NCI-H524 (cell line): ENCODE measurements around the gene ATP8A1.
A peak's percentile ranks its signal among the peaks of the same experiment; 100 is the strongest.
"Not testable (repeated sequence)": the region's sequence is repeated elsewhere in the genome, so short reads cannot be mapped to it uniquely, and the experiment has no call there.

Source experiments
- DNase-seq, 2 experiments: peaks; one replicate each; lab custom pipeline; 2025; lab: John Stamatoyannopoulos, UW

The ATP8A1 gene

DNA sequence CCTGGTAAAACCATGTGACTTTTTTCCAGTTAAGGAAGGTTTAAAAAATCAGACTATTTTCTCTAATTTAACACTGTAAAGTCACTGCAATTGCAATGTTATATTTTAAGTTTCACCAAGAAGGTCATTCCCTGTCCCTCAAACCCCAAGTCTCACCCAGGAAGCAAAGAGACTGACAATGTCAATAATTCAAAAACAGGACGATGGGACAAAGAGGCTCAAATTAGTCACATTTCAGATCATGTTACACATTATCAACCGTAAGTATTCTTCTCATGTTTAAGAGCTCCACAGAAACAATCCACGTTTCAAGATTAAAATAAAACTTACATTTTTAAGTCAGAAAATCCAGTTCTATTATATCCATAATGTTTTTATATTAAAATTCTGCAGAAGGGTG lies 246.5 kb downstream of the ATP8A1 start:
- DNase-seq = no peak

DNA sequence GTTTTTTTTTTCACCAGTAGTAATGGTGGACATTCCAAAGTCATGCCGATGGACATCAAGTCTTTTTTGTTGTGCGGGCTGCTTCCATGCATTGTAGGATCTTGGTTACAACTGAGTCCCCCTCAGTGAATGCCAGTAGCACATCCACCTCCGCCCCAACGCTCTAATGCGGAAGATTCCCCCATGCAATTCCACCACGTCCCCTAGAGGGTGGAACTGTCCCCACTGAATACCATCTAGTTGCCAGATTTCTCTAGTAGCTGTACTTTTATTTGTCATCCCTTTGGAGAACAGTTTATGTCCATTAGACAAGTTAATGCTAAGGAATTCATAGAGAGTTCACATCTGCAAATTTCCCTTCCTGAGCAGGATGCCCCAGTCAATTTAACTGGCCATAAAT lies 252.9 kb downstream of the ATP8A1 start:
- DNase-seq = no peak

DNA sequence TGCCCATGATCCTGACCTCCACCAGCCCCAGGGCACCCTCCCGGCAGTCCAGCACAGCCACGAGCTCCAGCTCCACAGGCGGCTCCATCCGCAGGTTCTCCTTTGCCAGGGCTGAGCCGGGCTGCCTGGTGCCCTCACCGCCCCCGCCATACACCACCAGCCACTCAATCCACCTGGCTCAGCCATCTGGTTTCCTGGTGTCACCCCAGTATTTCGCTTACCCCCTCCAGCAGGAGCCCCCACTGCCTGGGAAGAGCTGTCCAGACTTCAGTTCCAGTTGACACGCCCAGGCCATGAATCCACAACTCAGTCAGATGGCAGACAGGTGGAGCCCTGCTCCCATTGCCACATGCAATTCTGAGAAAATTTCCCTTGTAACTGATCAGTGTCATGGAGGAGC lies 255.7 kb downstream of the ATP8A1 start:
- DNase-seq = peak in 1 of 2 experiments; percentile 28

DNA sequence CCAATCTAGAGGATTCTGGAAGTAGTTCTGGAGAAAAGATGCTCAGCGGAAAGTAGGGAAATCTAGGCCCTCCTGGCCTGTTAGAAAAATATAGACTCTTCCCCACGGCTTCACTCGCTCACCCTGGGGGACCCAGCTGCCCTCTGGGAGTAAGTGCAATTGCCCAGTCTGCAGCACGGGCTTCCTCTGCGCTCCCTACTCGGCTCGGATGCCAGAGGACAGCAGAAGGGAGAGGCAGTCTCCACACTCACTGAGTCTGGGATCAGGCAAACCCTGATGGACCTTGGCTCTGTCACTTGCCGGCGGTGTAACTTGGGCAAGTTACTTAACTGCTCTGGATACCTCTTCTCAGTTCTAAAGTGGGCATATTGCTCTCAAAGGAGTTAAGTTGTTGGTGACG lies 257.5 kb downstream of the ATP8A1 start:
- no peak for DNase-seq

DNA sequence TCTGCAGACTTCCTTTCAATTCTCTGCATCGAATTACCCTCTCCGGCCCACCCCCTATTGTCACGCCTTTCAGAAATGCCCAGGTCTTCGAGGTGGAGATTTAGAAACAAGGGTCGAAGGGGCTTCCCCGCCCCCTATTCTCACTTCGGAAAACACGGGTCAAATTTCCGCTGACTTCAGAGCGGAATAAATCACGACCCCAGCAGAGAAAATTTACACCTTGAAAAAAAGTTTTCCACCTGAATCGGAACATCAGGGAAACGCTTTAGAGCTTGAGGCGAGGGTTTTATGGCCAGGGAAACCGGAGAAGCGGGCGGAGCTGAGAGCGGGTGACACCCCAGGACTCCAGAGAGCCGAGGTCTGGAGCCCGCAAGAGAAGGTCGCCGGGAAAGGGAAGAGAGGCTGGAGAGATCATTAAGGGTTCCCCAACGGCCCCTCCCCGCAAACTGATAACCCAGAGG lies 258.0 kb downstream of the ATP8A1 start:
- peak in 1 of 2 experiments; percentile 30 for DNase-seq

DNA sequence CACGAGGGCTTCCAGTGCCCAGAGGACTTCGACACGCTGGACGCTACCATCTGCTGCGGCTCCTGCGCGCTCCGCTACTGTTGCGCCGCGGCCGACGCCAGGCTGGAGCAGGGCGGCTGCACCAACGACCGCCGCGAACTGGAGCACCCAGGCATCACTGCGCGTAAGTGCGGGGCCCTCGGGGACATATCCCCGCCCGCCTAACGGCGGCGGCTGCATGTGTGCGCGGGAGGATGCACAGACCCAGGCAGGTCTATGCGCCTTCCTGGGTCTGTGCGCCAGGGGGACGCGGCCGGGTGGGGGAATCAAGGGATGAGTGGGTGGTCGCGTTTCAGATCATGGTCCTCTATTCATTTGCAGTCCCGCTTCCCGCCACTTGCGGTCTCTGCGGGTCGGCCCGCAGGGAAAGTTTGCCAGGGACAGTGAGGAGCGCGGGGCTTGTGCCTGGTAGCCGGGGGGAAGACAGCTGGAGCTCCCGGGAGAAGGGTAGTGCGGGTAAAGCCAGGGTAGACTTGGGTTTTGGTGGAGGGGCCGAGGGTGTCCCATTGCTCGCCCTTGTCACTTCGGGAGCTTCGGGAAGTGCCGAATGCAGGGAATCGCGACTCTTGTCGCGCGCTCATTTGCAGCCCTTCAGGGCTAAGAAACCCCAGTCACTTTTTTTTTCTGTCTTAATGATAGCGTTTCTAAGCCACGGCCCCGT lies 258.6 kb downstream of the ATP8A1 start:
- peak in 1 of 2 experiments; percentile 70 for DNase-seq

DNA sequence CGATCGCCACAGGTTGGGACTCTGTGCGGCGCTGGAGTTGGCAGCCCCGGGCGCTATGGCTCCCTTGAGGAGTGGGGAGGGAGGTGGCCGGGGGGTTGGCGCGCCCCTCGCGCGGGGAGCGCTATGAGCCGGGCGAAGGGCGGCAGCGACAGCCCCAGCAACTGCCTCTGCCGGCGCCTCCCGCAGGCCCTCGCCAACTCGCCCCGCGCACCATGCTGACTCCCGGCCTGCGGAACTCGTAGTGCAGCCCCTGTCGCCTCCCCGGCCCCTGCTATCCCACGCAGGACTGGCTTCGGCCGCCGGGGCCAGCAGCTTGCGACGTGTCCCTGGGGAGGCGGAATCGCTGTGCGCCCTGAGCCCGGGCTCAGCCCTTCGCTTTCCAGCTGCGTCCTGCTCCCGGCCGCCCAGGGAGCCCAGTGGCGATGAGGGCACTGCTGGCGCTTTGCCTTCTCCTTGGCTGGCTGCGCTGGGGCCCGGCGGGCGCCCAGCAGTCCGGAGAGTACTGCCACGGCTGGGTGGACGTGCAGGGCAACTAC lies 259.2 kb downstream of the ATP8A1 start:
- DNase-seq = peak in 1 of 2 experiments; percentile 70

DNA sequence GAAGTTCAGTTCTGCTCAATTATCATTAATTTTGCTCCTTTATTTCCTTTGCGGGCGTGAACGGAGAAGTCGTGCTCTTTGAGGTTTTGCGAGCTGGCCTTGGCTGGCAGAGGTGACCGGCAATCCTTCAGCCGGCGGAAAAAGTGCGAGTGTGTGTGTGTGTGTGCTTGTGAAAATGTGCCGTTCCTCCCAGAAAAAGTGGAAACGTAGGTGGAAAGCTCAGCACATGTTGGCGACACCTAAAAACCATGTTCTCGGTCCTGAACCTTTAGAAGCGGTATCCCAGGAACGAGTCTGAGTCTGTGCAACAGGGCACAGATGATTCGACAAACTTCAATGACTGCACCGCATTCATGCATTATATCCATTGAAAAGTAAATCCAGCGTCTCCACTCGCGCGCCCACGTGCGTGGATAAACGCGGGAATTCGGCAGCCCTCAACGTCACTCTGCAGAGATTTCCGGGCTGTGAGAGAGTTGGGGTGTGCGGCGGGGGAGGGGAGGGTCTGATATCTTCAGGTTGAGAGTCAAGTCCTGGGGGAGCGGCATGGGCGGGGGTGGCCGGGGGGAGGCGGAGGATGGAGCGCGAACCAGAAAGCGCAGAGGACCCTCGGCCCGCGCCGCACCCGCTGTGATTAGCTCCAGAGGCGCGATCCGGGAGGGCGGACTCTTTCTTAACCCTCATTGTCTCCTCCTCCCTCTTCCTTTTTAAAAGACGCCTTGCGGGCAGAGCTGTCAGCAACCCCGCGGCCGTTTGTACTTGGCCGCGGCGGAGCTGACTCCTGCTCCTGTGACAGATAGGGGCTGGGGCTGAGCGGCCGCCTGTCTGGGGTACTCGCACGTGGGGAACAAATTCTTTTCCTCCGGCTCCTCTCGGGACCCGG lies 259.9 kb downstream of the ATP8A1 start, which contains the start of gene SHISA3:
Gene SHISA3 (plus strand): TSS at position 737 of the 883 bp plus-strand sequence. CDS start 569 bp downstream, outside the sequence.
- peak; percentile 30 to 51 for DNase-seq

DNA sequence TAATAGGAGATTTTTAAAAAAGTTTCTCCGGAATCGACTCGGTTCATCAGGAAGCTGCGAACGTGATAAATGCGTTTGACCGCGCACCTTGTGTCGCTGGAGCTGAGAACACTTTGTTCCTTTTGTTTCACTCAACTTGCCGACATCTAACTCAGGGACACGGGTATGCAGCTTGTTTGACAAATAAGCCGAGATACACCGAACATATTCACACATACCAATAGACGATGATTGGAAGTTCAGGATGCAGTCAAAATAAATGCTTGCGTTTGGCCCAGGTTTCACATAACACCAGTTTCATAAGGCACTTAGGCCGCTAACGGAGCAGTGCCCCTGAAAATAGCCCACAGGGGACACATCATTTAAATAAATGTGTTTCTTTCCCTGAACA lies 260.5 kb downstream of the ATP8A1 start:
- no peak for DNase-seq

DNA sequence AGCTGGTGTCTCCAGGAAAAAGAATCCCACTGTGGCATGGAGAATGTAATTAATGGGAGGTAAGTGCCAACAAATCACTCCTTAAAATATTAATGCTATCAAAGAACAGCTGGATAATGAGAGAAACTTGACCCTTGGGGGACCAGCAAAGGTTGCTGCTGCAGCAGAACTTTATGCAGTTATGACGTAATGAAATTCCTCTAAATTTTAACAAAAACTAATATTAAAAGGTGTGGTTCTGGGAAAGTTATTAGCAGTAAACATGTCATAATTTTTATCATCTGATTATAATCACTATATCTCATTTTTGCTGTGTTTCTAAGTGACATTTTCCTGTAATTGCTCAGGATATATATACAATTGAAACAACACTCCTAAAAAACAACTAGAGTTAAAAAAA lies 261.3 kb downstream of the ATP8A1 start:
- no peak for DNase-seq

DNA sequence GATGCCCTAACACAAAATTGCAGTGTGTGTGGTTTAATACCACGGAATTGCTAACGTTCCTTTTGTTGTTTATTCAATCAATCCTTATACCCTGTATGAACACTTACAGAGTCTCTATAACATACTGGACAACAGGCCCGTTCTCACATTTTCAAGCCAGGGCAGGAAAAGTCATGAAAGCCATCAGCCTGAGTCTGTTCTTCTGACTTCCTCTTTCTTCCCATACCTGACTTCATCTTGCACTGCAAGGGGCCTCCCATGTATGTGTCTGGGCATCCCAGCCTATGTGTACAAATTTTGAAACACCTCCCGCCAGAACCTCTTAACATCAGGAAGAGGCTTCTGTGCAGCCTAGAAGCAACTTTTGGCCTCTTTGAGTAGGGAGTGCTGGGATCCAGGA lies 264.5 kb downstream of the ATP8A1 start:
- DNase-seq = no peak

DNA sequence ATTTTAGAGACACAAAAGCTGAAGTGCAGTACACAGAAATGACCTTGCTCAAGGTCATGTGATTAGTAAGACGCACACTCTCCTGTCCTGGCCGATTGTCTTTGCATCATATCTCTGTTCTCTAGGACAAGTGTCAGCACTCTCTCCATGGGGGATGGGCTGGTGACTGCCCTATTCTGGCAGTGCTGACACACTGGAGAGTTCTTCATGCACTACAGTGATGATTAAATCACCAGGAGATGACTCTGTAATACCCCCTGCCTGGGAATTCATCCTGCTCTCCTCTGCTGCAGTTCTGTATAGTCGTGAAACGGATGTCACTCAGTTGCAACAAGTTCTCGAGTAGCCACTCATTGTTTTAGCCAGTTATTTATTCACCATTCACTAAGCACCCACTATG lies 264.9 kb downstream of the ATP8A1 start:
- no peak for DNase-seq

DNA sequence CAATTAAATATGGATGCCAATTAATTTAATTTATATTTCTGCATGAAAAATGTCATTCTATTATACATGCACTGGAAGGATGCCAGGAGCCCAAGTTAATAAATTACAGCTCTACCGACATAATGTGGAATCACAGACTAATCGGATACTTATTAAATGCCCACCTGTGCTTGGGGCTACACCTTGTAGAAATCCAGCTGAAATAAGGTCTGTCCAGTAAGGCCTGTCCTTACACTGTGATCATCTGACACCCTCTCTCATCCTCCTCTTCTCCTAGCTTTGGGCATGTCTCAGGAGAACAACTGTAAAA lies 265.6 kb downstream of the ATP8A1 start:
- no peak for DNase-seq

DNA sequence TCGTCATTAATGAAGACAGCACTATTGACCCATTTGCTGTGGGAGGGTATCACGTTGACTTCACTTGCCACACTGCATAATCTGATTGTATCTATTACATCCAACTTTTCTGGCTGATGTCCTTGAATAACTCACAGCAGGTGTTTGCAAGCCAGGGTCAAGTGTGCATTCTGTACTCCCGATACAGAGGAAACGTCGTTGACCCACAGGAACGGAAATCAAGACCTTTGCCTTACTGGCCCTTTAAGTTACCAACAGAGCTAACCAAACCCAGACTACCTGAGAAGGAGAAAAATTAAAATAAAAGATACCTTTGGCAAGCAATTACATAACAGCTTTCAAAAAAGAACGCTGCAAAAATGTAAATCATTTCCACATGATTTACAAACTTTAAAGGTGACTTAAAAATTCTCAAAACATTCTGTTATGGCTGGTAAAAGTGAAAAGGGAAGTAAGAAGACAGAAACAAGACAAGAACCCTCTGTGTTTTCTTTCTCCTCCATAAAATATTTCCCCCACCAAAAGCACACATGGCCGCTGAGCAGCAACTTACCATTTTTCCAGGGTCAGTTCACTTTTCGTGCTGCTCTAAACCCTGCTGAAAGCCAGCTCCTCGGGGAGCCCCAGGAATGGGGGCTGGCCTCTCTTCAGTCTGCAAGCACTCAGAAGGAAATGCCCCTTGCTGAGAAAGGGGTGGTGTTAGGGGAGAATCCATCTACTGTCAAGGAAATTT lies 266.1 kb downstream of the ATP8A1 start:
- no peak for DNase-seq

DNA sequence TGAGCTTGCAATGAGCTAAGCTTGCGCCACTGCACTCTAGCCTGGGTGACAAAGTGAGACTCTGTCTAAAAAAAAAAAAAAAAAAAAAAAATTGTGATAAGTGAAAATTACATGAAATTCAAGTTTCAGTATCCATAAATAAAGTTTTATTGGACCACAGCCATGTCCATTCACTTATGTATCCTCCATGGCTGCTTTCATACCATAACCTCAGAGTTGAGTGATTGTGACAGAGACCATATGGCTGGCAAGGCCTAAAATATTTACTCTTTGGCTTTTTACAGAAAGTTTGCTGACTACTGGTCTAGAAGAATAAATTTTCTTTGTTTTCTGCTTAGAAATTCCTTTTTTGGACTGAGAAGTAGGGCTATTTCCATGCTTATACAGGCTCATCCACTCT lies 271.4 kb downstream of the ATP8A1 start:
- no peak for DNase-seq

DNA sequence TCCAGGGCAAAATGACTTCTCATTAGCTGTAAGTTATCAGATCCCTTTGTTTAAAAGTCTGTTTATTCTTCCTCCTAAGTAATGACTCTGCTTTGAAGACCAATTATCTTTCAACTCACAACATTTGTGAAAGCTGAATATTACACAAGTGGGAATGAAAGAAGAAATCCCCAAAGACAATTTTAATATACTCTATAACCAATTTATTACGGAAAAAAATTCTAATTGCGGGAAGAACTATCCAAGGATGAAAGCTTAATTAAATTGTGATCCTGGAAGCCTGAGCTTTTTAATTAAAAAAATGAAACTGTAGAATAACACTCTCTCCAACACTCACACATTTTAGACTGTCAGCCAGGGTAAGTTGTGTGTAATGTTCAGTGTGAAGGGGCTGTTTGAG lies 275.2 kb downstream of the ATP8A1 start:
- no peak for DNase-seq

DNA sequence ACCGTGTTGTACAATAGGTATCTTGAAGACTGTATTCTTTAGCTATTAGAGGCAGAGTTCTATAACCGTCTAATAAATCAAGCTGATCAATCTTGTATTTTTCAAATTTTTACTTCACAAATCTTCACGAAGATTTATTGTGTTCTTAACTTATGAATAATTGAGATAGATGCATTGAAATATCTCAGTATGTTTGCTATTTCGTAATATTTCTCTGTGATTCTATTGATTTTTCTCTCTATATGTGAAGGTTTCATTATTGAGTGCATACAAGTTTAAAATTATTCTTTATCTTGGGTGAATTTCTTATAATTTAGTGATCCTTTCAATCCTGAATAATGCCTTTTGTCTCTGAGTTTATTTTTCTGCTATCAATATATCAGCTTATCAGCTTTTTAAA lies 279.4 kb downstream of the ATP8A1 start:
- DNase-seq = no peak

DNA sequence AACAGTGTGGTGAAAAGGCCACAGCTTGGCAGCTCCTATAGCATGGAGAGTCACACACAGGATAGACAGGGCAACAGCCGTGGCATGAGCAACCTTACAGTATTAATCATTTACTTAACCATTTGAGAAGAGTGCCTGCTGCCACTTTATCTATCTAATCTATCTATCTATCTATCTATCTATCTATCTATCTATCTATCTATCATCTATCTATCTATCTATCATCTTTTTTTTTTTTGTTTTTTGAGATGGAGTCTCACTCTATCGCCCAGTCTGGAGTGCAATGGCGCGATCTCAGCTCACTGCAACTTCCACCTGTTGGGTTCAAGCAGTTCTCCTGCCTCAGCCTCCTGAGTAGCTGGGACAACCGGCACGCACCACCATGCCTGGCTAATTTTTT lies 284.6 kb downstream of the ATP8A1 start:
- not testable (repeated sequence) for DNase-seq

DNA sequence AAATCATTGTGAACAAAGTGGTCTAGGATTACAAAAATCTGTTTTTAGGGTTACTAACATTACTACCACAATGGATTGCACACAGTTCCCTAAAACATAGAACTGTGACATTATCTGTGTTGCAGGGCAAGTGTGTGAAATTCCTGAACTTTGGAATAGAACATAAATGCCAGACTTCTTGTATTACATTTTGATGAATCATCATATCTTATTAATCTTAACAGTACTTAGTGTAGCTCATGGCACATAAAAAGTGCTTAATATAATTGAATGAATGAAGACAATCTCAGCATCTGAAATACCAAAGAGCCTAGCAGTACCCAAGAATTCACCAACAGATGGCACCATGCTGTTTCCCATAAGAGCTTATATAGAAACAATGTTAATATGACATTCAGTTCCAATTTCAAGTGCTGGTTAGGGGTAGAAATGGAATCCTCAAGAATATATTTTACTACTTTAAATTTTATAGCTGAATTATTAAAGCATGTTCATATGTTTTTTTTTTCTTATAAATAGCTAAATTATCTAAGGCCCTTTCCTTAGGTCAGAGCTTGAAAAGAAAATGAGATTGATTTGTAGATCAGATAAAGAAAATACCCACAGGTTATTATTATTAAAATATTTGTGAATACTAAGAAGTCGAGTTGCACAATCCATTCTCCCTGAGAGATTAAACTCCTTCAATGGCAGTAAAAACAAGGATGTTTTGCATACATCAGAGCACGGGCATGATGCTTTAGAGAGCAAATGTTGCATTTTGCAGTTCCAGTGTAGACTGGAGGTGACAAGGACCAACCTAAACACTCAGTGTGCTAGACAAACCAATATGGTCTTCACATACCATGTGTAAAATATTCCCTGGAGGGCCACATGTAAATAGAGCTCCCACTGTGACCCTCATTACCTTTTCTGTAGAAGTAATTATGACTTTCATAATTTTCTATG lies 285.3 kb downstream of the ATP8A1 start:
- peak in 1 of 2 experiments; percentile 62 for DNase-seq

DNA sequence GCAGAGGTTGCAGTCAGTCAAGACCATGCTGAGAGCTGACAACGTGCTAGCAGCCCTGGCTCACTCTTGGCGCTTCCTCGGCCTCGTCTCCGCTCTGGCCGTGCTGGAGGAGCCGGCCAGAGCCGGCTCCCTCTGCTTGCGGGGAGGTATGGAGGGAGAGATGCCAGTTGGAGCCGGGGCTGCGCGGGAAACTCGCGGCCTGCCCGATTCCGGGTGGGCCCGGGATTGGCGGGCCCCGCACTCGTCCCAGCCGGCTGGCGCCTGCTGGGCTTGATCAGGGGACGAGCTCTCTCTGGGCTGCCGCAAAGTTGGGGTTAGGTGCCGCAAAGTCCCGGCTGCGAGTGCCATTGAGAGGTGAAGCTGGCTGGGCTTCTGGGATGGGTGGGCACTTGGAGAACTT lies 287.4 kb downstream of the ATP8A1 start:
- DNase-seq = no peak

DNA sequence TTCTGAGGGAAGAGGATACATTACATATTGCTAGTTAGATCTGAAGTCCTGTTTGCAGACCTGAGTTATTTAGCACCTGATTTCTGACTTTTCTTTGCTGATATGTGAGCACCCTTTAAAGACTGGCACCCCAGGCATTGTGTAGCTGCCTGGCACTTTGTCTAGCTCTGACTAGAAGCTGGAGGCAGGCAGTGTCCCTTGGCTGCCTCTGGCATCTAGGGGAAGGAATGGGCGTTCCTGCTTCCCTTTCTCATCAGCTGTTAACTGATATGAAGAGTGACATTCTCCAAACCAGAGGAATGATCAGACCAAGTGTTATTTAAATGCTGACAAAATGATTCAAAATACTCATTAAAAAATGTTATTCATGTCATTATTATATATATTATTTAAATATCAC lies 289.9 kb downstream of the ATP8A1 start:
- no peak for DNase-seq
